Measurements from ENCODE around the gene MED31.

DNA sequence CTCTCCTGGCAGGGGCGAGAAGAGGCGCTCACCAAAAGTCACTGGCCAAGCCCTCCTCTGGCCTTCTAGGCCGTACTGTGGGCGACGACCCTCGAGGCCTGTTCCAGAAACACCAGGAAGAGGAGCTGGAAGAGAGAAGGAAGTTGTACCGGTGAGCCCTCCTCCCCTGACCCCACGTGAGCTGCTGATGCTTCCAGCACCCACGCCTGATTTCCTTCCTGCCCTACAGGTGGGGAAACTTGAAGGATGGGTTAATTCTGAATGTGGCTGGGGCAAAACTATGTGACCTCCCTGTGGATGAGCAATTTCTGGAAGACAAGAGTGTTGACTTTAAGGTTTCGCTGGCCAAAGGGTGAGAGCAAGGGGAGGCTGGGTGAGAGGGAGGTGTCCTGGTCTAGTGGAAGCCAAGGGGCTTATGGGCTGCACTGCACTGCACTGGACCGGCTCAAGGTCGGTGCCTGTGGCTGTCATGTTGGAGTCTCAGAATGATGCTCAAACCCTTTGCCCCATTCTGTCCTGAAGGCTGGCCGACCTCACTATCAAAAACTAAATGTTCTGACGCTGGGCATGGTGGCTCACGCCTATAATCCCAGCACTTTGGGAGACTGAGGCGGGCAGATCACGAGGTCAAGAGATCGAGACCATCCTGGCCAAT is 6.4 kb upstream of the MED31 start:
- TF ChIP-seq, protein P1, sequence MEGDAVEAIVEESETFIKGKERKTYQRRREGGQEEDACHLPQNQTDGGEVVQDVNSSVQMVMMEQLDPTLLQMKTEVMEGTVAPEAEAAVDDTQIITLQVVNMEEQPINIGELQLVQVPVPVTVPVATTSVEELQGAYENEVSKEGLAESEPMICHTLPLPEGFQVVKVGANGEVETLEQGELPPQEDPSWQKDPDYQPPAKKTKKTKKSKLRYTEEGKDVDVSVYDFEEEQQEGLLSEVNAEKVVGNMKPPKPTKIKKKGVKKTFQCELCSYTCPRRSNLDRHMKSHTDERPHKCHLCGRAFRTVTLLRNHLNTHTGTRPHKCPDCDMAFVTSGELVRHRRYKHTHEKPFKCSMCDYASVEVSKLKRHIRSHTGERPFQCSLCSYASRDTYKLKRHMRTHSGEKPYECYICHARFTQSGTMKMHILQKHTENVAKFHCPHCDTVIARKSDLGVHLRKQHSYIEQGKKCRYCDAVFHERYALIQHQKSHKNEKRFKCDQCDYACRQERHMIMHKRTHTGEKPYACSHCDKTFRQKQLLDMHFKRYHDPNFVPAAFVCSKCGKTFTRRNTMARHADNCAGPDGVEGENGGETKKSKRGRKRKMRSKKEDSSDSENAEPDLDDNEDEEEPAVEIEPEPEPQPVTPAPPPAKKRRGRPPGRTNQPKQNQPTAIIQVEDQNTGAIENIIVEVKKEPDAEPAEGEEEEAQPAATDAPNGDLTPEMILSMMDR (IDR thresholded peaks at IDR 0.05): no peak
- no peak for TF ChIP-seq POLR2AphosphoS5 (IDR thresholded peaks at IDR 0.05)
